HG02938 (cell line): ENCODE data around the gene DPF3.

Experiments
- ATAC-seq: cut with Tn5 transposase; IDR thresholded peaks from one replicate; pipeline ENCODE4 v1.9.1; 2021; ENCODE audit warnings: mild to moderate bottlenecking, moderate library complexity; ENCODE audit not compliant: unreplicated experiment

The DPF3 gene

GRCh38 chr14:72621387-72622065 is 272.4 kb downstream of the DPF3 start:
- ATAC-seq = no peak

GRCh38 chr14:72619881-72620280 is 274.0 kb downstream of the DPF3 start:
- no peak for ATAC-seq

GRCh38 chr14:72619111-72619571 is 274.8 kb downstream of the DPF3 start:
- ATAC-seq = no peak

- ATAC-seq = no peak
Observed at GRCh38 chr14:72618424-72618823, 275.5 kb downstream of the DPF3 start.

GRCh38 chr14:72617391-72618031 is 276.4 kb downstream of the DPF3 start:
- ATAC-seq = no peak

GRCh38 chr14:72616811-72617210 is 277.1 kb downstream of the DPF3 start:
- no peak for ATAC-seq

GRCh38 chr14:72616294-72616693 is 277.6 kb downstream of the DPF3 start:
- ATAC-seq = no peak

DNA sequence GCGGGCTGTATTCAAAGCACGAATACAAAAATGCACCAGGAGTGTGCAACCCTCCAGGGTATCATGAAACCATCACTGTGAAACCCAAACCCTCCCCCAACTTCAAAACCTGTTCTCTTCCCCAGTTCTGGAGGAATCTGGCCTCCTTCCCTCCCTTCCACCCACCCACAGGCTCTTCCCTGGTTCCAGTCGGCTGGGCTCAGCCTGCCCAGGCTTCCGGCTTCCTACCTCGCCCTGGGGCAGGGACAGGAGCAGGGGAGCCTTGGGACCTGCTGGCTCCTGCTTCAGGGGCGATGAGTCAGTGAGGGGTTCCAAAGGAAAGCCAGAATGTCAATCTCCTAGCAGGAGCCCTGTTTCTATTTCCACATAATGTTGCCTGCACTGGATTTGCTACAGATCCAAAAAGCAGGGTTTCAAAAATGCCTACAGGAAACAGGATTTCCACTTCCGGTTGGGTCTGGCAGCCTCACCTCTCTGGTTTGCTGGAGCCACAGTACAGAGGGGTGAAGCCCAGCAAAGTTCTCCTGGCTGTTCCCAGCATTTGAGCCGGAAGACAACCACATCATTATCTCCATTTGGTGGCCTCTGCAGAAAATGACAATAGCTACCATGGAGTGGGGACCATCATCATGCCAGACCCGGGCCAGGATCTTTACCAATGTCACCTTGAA is 278.3 kb downstream of the DPF3 start:
- no peak for ATAC-seq

DNA sequence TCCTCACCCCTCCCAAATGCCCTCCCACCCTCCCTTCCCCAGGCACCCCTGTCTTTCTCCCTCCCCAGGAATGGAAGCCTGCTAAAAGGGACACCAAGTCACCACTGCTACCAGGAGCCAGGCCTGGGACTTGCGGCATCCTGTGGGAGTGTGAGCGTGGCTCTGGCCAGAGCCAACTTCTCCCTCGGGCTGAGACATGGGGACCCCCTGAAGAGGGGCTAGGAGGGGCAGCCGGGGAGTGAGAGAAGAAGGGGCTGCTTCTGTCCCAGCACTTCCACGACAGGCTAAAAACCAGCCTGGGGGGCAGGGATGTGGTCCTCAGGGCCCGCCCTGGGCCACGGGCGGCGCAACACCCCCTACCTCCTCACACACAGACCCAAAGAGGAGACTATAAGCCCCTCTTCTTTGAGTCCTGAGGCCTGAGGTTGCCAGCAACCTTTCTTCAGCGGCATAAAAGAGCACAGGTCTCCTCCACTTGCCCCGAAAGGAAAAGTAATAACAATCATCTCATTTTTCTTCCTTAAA is 278.9 kb downstream of the DPF3 start:
- no peak for ATAC-seq

DNA sequence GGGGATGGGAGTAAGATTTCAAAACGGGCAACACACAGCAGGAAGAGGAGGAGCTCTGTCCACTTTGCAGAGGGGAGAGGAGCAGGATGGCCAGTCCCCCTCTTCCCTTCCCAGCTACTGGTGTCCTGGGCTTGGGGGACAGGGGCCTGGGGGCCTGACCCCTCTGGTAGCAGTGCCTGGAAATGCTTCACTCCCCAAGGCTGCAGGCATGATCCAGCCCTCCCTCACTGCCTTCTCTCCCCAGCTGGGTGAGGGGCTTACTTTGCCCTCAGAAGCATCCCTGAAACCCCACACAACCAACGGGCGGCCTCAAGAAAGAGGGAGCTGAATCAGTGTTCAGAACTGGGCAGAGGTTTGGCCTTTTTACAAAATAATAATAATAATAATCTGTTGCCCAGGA is 279.5 kb downstream of the DPF3 start:
- no peak for ATAC-seq

DNA sequence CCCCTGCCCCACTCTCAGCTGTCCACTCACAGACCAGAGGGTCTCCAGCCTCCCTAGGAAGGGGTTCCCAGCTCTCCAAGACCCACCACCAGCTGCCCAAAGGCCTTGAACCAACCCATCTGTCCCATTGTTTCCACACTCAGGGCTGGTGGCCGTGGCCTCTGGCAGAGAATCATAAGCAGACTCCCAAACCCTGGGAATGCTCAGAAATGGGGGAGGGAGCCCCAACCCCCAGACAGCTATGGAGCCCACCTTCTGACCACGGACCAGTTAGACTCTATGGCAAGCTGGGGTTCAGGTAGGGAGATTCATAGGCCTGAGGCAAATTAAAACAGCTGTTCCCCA is 280.0 kb downstream of the DPF3 start:
- no peak for ATAC-seq

DNA sequence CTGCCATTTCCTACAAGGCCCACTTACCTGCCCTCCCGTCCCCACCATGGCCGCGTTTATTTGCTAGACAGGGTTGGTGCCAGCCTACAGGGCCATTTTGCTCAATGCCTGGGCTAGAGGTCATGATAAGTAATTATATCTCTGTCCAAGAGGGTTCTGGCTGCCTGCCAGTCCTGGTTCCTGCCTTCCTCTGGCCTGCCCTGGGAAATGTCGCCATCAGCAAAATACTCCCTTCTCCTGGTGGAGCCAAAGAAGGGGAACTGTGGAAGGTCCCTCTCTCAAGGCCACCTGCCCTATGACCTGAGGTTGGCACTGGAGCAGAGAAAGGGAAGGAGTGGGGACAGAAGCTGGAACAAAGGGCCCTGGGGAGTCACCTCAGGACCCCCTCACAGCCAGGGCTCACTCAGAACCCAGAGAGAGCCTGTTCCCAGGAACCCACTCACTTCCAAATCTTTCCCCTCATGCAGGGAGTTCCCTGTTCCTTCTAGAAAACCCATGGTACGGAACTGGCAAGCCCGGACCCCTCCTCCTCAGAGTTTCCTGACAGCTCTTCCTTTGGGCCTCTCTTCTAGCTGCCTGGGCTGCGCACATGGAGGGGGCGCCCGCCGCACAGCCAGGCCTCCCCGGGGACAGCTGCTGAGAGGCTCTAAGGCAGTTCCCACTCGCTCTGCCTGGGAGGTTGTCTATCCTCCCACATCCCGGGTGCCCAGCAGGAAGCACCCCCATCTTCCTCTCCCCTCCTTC is 280.5 kb downstream of the DPF3 start:
- no peak for ATAC-seq

DNA sequence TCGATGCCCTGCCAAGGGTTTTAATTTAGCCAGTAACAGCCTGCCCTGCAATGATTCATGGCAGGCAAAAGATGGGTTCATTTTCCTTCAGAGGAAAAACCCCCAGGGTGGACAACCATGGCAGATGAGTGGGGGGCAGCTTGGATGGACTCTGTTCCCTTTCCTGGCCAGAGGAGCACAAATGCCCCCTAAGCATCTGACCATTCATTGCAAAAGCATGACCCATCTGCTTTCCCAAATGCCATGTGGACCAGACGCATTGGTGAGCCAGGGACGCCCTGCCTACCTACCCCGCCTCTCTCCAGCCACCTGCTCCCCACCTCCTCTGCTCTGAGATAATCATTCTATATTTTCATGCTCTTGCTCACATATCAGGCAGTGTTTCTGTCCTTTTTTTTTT is 281.9 kb downstream of the DPF3 start:
- ATAC-seq = no peak

DNA sequence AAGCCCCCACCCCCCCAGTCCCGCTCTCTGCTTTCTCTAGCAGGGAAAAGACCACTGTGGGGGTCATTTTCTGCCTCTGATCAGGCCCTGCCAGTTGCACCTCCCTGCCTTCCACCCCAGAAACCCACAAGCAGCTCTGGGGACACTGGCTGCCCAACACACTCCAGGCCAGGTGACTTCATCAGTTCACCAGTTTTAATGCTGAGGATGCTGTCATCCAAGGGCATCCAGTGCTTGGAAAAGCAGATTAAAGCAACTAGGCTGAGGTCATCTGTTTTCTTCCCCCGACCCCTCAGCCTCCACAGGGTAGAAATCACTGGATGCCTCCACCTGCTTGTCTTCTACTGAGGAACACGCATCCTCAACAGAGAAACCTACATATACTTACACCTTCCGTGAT is 282.4 kb downstream of the DPF3 start:
- no peak for ATAC-seq

DNA sequence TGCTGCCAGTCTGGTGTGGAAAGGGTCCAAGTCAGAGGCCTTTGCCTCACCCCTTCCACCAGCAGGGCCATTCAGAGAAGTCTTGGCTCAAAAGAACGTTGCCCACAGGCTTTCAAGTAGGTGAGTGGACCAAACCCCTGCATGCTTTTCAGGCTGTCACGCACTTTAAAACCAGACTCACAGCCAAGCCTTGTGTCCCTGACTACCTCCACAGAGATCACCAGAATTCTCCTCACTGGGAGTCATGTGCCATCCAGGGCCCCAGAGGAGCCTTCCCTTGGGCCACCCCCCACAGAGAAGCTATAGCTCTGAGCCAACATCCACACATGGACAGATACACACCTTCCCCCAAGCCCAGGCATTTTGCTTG is 283.1 kb downstream of the DPF3 start:
- no peak for ATAC-seq

DNA sequence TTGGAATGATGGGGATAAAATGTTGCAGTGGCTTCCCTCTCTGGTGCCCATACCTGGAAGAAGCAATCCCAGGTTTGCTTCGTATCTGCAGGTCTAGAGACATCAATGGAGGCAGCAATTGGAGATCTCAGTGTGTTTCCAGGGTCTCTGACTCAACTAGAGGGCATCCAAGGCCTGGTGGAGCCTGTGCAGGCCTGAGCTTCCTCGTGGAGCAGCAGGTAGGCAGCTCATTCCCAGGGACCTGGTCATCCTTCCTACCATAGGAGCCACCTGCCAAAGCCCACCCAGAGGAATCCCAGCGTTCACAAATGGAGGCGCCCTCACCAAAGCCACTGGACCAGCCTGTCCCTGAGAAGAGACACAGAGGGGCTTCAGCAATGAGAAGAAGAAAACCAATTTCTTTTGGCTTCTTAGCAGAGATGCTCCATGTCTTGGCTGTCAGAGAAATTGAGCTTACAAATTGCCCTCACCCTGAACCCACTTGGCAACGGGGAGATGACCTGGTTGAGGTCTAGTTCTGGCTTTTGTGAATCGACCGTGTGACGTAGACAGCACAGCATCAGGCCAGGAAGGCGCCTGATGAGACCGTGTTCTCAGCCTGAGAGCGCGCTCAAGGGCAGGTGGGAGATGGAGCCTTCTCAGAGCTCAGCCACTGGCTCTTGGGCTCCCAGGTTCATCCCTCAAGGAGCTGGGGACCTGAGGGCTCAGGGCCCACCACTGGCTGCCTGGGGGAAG is 283.6 kb downstream of the DPF3 start:
- ATAC-seq = no peak

GRCh38 chr14:72609205-72609916 is 284.5 kb downstream of the DPF3 start:
- no peak for ATAC-seq

DNA sequence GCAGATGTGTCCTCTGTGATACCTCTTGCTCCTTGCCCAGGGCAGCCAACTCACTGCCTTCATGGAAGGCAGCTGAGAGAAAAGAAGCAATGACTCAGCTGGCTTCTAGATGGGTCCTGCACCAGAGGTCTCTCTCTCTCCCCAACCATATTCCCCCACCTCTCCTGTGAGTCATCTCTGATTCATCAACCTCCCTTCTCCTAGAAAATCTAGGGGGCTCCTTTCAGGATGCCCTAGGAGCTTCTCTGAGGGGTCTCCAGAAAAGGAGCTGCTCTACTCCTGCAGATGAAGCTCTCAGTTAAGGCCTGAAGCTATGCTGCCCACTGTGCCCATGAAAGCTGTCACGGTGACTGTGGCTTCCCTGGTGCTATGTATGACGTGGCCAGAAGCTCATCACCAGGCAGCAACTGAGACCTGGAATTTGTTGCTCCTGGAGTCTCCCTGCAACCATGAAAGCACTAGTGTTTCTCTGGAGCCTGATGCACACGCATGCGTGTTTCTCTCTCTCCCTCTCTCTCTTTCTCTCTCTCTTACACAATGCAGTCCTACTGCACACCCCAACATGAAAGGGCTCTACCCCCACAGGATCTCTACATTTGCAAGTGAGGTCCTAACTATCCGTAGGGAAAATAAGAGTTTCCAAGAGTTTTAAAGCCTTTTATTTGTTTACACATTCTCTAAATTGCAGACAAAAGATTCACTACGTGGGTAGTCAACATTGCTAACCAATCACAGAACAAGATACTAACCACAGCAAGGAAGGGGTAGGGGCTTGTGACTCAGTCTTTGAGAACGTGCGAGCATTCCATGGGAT is 285.3 kb downstream of the DPF3 start:
- ATAC-seq = no peak

- ATAC-seq = no peak
Observed at GRCh38 chr14:72607386-72608130, 286.3 kb downstream of the DPF3 start.
